MCF 10A (cell line): ENCODE data around the gene PTPRE. TPM values are rescaled to one million over a fixed set of nuclear protein-coding genes. Genes with fewer than 3 reads are reported as not detected.

Source experiments
- BruUV-seq: library from RNA; stranded (reverse); fragments of 400-500 nt; replicated peaks from 2 replicates; lab custom pipeline; 2021; lab: Mats Ljungman, UMichigan
- CTCF ChIA-PET: fragments of 300-600 bp; sonication (Branson Sonifier 250); formaldehyde crosslinking; extraction: SDS; loops from one replicate; lab custom pipeline; 2021; ENCODE audit warnings: antibody characterized with exemption, inconsistent platforms; lab: Yijun Ruan, JAX
- POLR2A ChIA-PET: fragments of 300-600, 350-650 bp; sonication (Branson Sonifier 250); formaldehyde crosslinking; extraction: SDS; loops from one replicate; lab custom pipeline; 2020; ENCODE audit warnings: antibody characterized with exemption, inconsistent platforms; lab: Yijun Ruan, JAX
- DNase-seq: peaks from one replicate; pipeline ENCODE4 v3.0.0-alpha.2; 2018; ENCODE audit not compliant: unreplicated experiment
- H3K27ac Mint-ChIP-seq: one replicate; pipeline ENCODE4 v1.8.0; 2022; ENCODE audit warnings: mild to moderate bottlenecking, low read depth, mixed read lengths; ENCODE audit not compliant: unreplicated experiment
- H3K27me3 Mint-ChIP-seq: one replicate; pipeline ENCODE4 v1.8.0; 2022; ENCODE audit warnings: mixed read lengths; ENCODE audit not compliant: insufficient read depth, unreplicated experiment
- H3K36me3 Mint-ChIP-seq: one replicate; pipeline ENCODE4 v1.8.0; 2022; ENCODE audit warnings: mild to moderate bottlenecking, moderate library complexity, mixed read lengths; ENCODE audit not compliant: insufficient read depth, unreplicated experiment
- H3K4me1 Mint-ChIP-seq: one replicate; pipeline ENCODE4 v1.8.0; 2022; ENCODE audit warnings: mixed read lengths; ENCODE audit not compliant: insufficient read depth, unreplicated experiment
- H3K4me3 Mint-ChIP-seq: one replicate; pipeline ENCODE4 v1.8.0; 2022; ENCODE audit warnings: mild to moderate bottlenecking, moderate library complexity, mixed read lengths; ENCODE audit not compliant: unreplicated experiment
- H3K9me3 Mint-ChIP-seq: one replicate; pipeline ENCODE4 v1.8.0; 2022; ENCODE audit warnings: mixed read lengths; ENCODE audit not compliant: unreplicated experiment
- CTCF ChIP-seq: fragments of 200-600 bp; IDR thresholded peaks from one replicate; pipeline ENCODE4 v1.8.0; 2022; ENCODE audit warnings: antibody characterized with exemption, mild to moderate bottlenecking; ENCODE audit not compliant: unreplicated experiment
- intact Hi-C: fragments of 100-400 bp; cut with micrococcal nuclease; formaldehyde crosslinking; loops from 2 replicates; pipeline ENCODE4 v1.14.1; 2022
- total RNA-seq: library from RNA; stranded (reverse); gene quantifications from 2 replicates; pipeline ENCODE4 v1.2.3, GENCODE V29; 2022

The PTPRE gene
- total RNA-seq, 1 experiment from 2014 or later = 34.6 TPM

GRCh38 chr10:128105383-128105782, 198.5 kb downstream of the PTPRE start:
- DNase-seq = no peak
- peaks cover 4% of the 10 kb centered on the region for H3K36me3 Mint-ChIP-seq
- POLR2A ChIA-PET = interaction anchor here (0.7 to 1.1 kb wide), 2 partner anchors 15 to 20 kb away, joined by 3 read pairs; no protein-coding TSS in a partner anchor
- H3K27me3 Mint-ChIP-seq = no peaks in the 10 kb centered on the region
- H3K4me1 Mint-ChIP-seq = peaks cover 5% of the 10 kb centered on the region
- no peak for TF ChIP-seq CTCF
- intact Hi-C loops = no loop called here
- CTCF ChIA-PET = interaction anchor here (0.6 to 6.1 kb wide), 6 partner anchors 12 to 887 kb away, joined by 3 to 26 read pairs (median 4); partner anchors contain the start of gene PTPRE
- no TSS peak for BruUV-seq
- no peak overlapping the region for H3K4me3 Mint-ChIP-seq
- H3K27ac Mint-ChIP-seq = no peak overlapping the region
- no peaks in the 10 kb centered on the region for H3K9me3 Mint-ChIP-seq

GRCh38 chr10:128109707-128110106, 202.8 kb downstream of the PTPRE start:
- Mint-ChIP-seq H3K36me3 (peaks cover 6% of the 10 kb centered on the region), H3K27me3 (no peaks in the 10 kb centered on the region), H3K4me1 (peaks cover 5% of the 10 kb centered on the region), H3K9me3 (no peaks in the 10 kb centered on the region), H3K27ac (no peak overlapping the region), H3K4me3 (no peak overlapping the region)
- intact Hi-C loops = no loop called here
- BruUV-seq = no TSS peak
- no peak for TF ChIP-seq CTCF
- no peak for DNase-seq
- POLR2A ChIA-PET = interaction anchor here (1.7 kb wide), 1 partner anchor 14 kb away, joined by 3 read pairs; no protein-coding TSS in a partner anchor
- CTCF ChIA-PET = interaction anchor here (1.6 kb wide), 1 partner anchor 28 kb away, joined by 5 read pairs; no protein-coding TSS in a partner anchor

GRCh38 chr10:128110339-128110738, 203.4 kb downstream of the PTPRE start:
- no TSS peak for BruUV-seq
- Mint-ChIP-seq H3K36me3 (peaks cover 6% of the 10 kb centered on the region), H3K27ac (no peak overlapping the region), H3K9me3 (no peaks in the 10 kb centered on the region), H3K27me3 (no peaks in the 10 kb centered on the region), H3K4me1 (peaks cover under 1% of the 10 kb centered on the region), H3K4me3 (no peak overlapping the region)
- intact Hi-C loops = no loop called here
- DNase-seq = no peak
- POLR2A ChIA-PET = no interaction called here
- CTCF ChIA-PET = interaction anchor here (1.4 kb wide), 1 partner anchor 39 kb away, joined by 5 read pairs; no protein-coding TSS in a partner anchor
- no peak for TF ChIP-seq CTCF

GRCh38 chr10:128111696-128112095, 204.8 kb downstream of the PTPRE start:
- ChIA-PET POLR2A (interaction anchor here (0.9 kb wide), 1 partner anchor 14 kb away, joined by 3 read pairs; no protein-coding TSS in a partner anchor), CTCF (interaction anchor here (1.4 kb wide), 1 partner anchor 38 kb away, joined by 5 read pairs; no protein-coding TSS in a partner anchor)
- no peak for TF ChIP-seq CTCF
- Mint-ChIP-seq H3K36me3 (peaks cover 6% of the 10 kb centered on the region), H3K4me3 (no peak overlapping the region), H3K27me3 (no peaks in the 10 kb centered on the region), H3K27ac (no peak overlapping the region), H3K4me1 (peaks cover 5% of the 10 kb centered on the region), H3K9me3 (no peaks in the 10 kb centered on the region)
- DNase-seq = no peak
- intact Hi-C loops = no loop called here
- TSS peak; percentile 6 for BruUV-seq
